Neuronal stem cell (in vitro differentiated cells): Measurements from ENCODE around the gene EIF2S1.
A peak's percentile ranks its signal among the peaks of the same experiment; 100 is the strongest.
"Not testable (repeated sequence)": the region's sequence is repeated elsewhere in the genome, so short reads cannot be mapped to it uniquely, and the experiment has no call there.

Source experiments
- DNase-seq: peaks from one replicate; pipeline ENCODE4 v3.0.0-alpha.2; 2013; ENCODE audit warnings: low spot score
- H2AFZ ChIP-seq: one replicate; pipeline ENCODE4 v1.6.1; 2013; ENCODE audit warnings: mild to moderate bottlenecking, low read length, inconsistent platforms
- H2AK5ac ChIP-seq: 2 replicates; pipeline ENCODE4 v1.6.1; 2013; ENCODE audit warnings: low read depth, mild to moderate bottlenecking, inconsistent platforms, low read length, moderate library complexity, mixed read lengths
- H2BK120ac ChIP-seq: 2 replicates; pipeline ENCODE4 v1.6.1; 2013; ENCODE audit warnings: low read depth, mild to moderate bottlenecking, inconsistent platforms, low read length, moderate library complexity, mixed read lengths
- H2BK12ac ChIP-seq: one replicate; pipeline ENCODE4 v1.6.1; 2013; ENCODE audit warnings: low read length, inconsistent platforms
- H2BK15ac ChIP-seq: 2 replicates; pipeline ENCODE4 v1.6.1; 2013; ENCODE audit warnings: mild to moderate bottlenecking, low read length, inconsistent platforms, mixed read lengths
- H2BK5ac ChIP-seq: one replicate; pipeline ENCODE4 v1.6.1; 2013; ENCODE audit warnings: inconsistent platforms, mild to moderate bottlenecking, low read length, moderate library complexity
- H3K14ac ChIP-seq: one replicate; pipeline ENCODE4 v1.6.1; 2013; ENCODE audit warnings: low read length, inconsistent platforms
- H3K18ac ChIP-seq: 2 replicates; pipeline ENCODE4 v1.6.1; 2013; ENCODE audit warnings: low read length, inconsistent platforms
- H3K23ac ChIP-seq: 2 replicates; pipeline ENCODE4 v1.6.1; 2013; ENCODE audit warnings: low read depth, mild to moderate bottlenecking, mixed read lengths, low read length, inconsistent platforms; ENCODE audit not compliant: poor library complexity
- H3K27ac ChIP-seq: replicated peaks from 3 replicates; pipeline ENCODE4 v1.5.1; 2013; ENCODE audit warnings: low read length, inconsistent platforms
- H3K27me3 ChIP-seq, 3 experiments: 2 replicates each; pipeline ENCODE4 v1.6.1; 2013; ENCODE audit warnings: low read length in 3 of 3, mild to moderate bottlenecking in 2 of 3, inconsistent platforms in 1 of 3, low read depth in 1 of 3, mixed read lengths in 1 of 3, moderate library complexity in 1 of 3; ENCODE audit not compliant: control insufficient read depth in 3 of 3, insufficient read depth in 3 of 3
- H3K36me3 ChIP-seq, 2 donors: replicated peaks in 1 of 2; 2 replicates each; pipeline ENCODE4 v1.6.1; 2013; ENCODE audit warnings: low read length in 2 of 2; ENCODE audit not compliant: control insufficient read depth in 2 of 2, insufficient read depth in 2 of 2
- H3K4ac ChIP-seq: 2 replicates; pipeline ENCODE4 v1.6.1; 2013; ENCODE audit warnings: inconsistent platforms, mild to moderate bottlenecking, low read length, moderate library complexity
- H3K4me1 ChIP-seq, 2 donors: 1 replicate in 1 of 2; 2 replicates in 1 of 2; pipeline ENCODE4 v1.6.1; 2013; ENCODE audit warnings: low read length in 2 of 2, low read depth in 1 of 2; ENCODE audit not compliant: control insufficient read depth in 2 of 2, insufficient read depth in 1 of 2
- H3K4me2 ChIP-seq: one replicate; pipeline ENCODE4 v1.6.1; 2013; ENCODE audit warnings: mild to moderate bottlenecking, low read length, inconsistent platforms; ENCODE audit not compliant: insufficient read depth, poor library complexity, severe bottlenecking
- H3K4me3 ChIP-seq, 2 donors: 2 replicates each; pipeline ENCODE4 v1.5.1; 2013; ENCODE audit warnings: low read length in 2 of 2, mild to moderate bottlenecking in 2 of 2, inconsistent platforms in 1 of 2, moderate library complexity in 1 of 2
- H3K79me1 ChIP-seq: one replicate; pipeline ENCODE4 v1.6.1; 2013; ENCODE audit warnings: low read depth, mild to moderate bottlenecking, inconsistent platforms, low read length, moderate library complexity
- H3K9ac ChIP-seq: one replicate; pipeline ENCODE4 v1.6.1; 2013; ENCODE audit warnings: mild to moderate bottlenecking, low read depth, low read length, inconsistent platforms; ENCODE audit not compliant: poor library complexity
- H3K9me3 ChIP-seq, 2 donors: replicated peaks in 1 of 2; 2 replicates each; pipeline versions ENCODE3 to v1.6.1; 2013; ENCODE audit warnings: low read length in 2 of 2, mild to moderate bottlenecking in 2 of 2, inconsistent platforms in 1 of 2, low read depth in 1 of 2, mixed read lengths in 1 of 2, moderate library complexity in 1 of 2; ENCODE audit not compliant: control insufficient read depth in 2 of 2, insufficient read depth in 1 of 2
- H4K8ac ChIP-seq: one replicate; pipeline ENCODE4 v1.6.1; 2013; ENCODE audit warnings: low read depth, mild to moderate bottlenecking, inconsistent platforms, low read length, moderate library complexity
- H4K91ac ChIP-seq: one replicate; pipeline ENCODE4 v1.6.1; 2013; ENCODE audit warnings: low read length, low read depth, mild to moderate bottlenecking, inconsistent platforms; ENCODE audit not compliant: poor library complexity
- WGBS, 2 donors: extraction: QIAGEN DNeasy Blood & Tissue Kit; methylation state at CpG; one replicate each; pipeline ENCODE4 v1.1.7; 2013; ENCODE audit warnings: missing lambda C conversion rate in 2 of 2, mixed read lengths in 1 of 2; ENCODE audit not compliant: insufficient read length in 2 of 2, insufficient replicate concordance in 1 of 2; ENCODE audit errors: extremely low coverage in 2 of 2; 5-methylcytosine and 5-hydroxymethylcytosine counted together

Gene EIF2S1

GRCh38 chr14:67319142-67319541, 41.0 kb upstream of the EIF2S1 start:
- H3K4me2 ChIP-seq, result no peak overlapping the region
- H4K8ac ChIP-seq, result no peak overlapping the region
- no peaks in the 10 kb centered on the region for H3K79me1 ChIP-seq
- H2BK5ac ChIP-seq, result no peak overlapping the region
- no peak overlapping the region for H2BK120ac ChIP-seq
- H3K4ac ChIP-seq, result no peak overlapping the region
- H3K4me3 ChIP-seq, result no peak overlapping the region
- H3K18ac ChIP-seq, result no peak overlapping the region
- no peak overlapping the region for H3K14ac ChIP-seq
- peak overlapping the region; percentile 70 for H3K9ac ChIP-seq
- no peak overlapping the region for H3K27ac ChIP-seq
- H3K4me1 ChIP-seq, result no peaks in the 10 kb centered on the region
- peaks cover 13 to 94% of the 10 kb centered on the region in 2 donors for H3K36me3 ChIP-seq
- DNase-seq, result no peak
- H2BK12ac ChIP-seq, result no peak overlapping the region
- H3K27me3 ChIP-seq, result no peaks in the 10 kb centered on the region
- no peak overlapping the region for H4K91ac ChIP-seq
- no peak overlapping the region for H3K23ac ChIP-seq
- no peak overlapping the region for H2AFZ ChIP-seq
- no peaks in the 10 kb centered on the region for H3K9me3 ChIP-seq
- H2BK15ac ChIP-seq, result no peak overlapping the region
- H2AK5ac ChIP-seq, result no peak overlapping the region

- not testable (repeated sequence) for H3K4me2 ChIP-seq, H3K14ac ChIP-seq, H3K4me1 ChIP-seq, H3K27me3 ChIP-seq, H3K4me3 ChIP-seq, H2BK120ac ChIP-seq, H3K23ac ChIP-seq, H2BK12ac ChIP-seq, H4K8ac ChIP-seq, H3K4ac ChIP-seq, H4K91ac ChIP-seq, H2AFZ ChIP-seq, H2AK5ac ChIP-seq, H3K9me3 ChIP-seq, H3K27ac ChIP-seq, H2BK15ac ChIP-seq, H2BK5ac ChIP-seq, H3K79me1 ChIP-seq, H3K9ac ChIP-seq, H3K18ac ChIP-seq, DNase-seq
- no CpG with 5 or more reads among the region's 4 CpGs for WGBS, 2 donors
- peaks cover 6 to 74% of the 10 kb centered on the region in 2 donors for H3K36me3 ChIP-seq
Measured at GRCh38 chr14:67329666-67330065, 30.5 kb upstream of the EIF2S1 start.

- Histone ChIP-seq H4K8ac (no peak overlapping the region), H3K27ac (no peak overlapping the region), H3K79me1 (no peaks in the 10 kb centered on the region), H3K4ac (no peak overlapping the region), H2AK5ac (no peak overlapping the region), H3K9me3 (peaks cover 0 to 4% of the 10 kb centered on the region in 2 donors), H3K27me3 (no peaks in the 10 kb centered on the region), H3K18ac (no peak overlapping the region), H3K4me3 (no peak overlapping the region), H3K14ac (no peak overlapping the region), H3K4me1 (no peaks in the 10 kb centered on the region), H2BK5ac (no peak overlapping the region), H3K23ac (no peak overlapping the region), H4K91ac (no peak overlapping the region), H2BK12ac (no peak overlapping the region), H2BK120ac (no peak overlapping the region), H2AFZ (no peak overlapping the region), H3K9ac (no peak overlapping the region), H2BK15ac (no peak overlapping the region), H3K36me3 (peaks cover 13 to 76% of the 10 kb centered on the region in 2 donors), H3K4me2 (no peak overlapping the region)
- no peak for DNase-seq
- whole genome bisulfite sequencing, 2 donors, result no CpG with 5 or more reads among the region's 5 CpGs
Measured at GRCh38 chr14:67331368-67332125, 28.6 kb upstream of the EIF2S1 start.

GRCh38 chr14:67332468-67332867, 27.7 kb upstream of the EIF2S1 start:
- Histone ChIP-seq H3K36me3 (peaks cover 13 to 79% of the 10 kb centered on the region in 2 donors), H2BK120ac (no peak overlapping the region), H2BK5ac (no peak overlapping the region), H3K79me1 (no peaks in the 10 kb centered on the region), H4K8ac (no peak overlapping the region), H3K27me3 (no peaks in the 10 kb centered on the region), H2AFZ (no peak overlapping the region), H3K18ac (no peak overlapping the region), H3K4me2 (no peak overlapping the region), H3K4me1 (no peaks in the 10 kb centered on the region), H3K4ac (no peak overlapping the region), H2BK15ac (no peak overlapping the region), H3K9me3 (no peaks in the 10 kb centered on the region), H3K14ac (no peak overlapping the region), H4K91ac (no peak overlapping the region), H3K9ac (no peak overlapping the region), H3K4me3 (no peak overlapping the region), H2BK12ac (no peak overlapping the region), H3K23ac (no peak overlapping the region), H2AK5ac (no peak overlapping the region), H3K27ac (no peak overlapping the region)
- no peak for DNase-seq
- WGBS, 2 donors, result no CpG with 5 or more reads among the region's 5 CpGs
